ENCODE results near the gene DPP3. TPM values are rescaled to one million over a fixed set of nuclear protein-coding genes. Genes with fewer than 3 reads are reported as not detected.

DPP3 gene
- total RNA-seq, 4 donors from 2014 or later: 12.2 to 23.0 (median 22.2) TPM

GRCh38 chr11:66556086-66556485, 75.9 kb downstream of the DPP3 start:
- Histone ChIP-seq H3K27me3 (peaks cover 9% of the 10 kb centered on the region), H3K4me1 (peaks cover 10% of the 10 kb centered on the region), H3K27ac (no peak overlapping the region), H3K36me3 (no peaks in the 10 kb centered on the region), H3K9me3 (no peaks in the 10 kb centered on the region), H3K4me3 (no peak overlapping the region)
- no peak for DNase-seq (ENCODE audit: low spot score in 2 of 2)
- WGBS: 75% methylated on average over 3 of the region's 7 CpGs
- no peak for TF ChIP-seq POLR2AphosphoS5 (IDR thresholded peaks at IDR 0.05)
- no peak for TF ChIP-seq POLR2A (IDR thresholded peaks at IDR 0.05)
- no peak for TF ChIP-seq CTCF (IDR thresholded peaks at IDR 0.05)
- TF ChIP-seq EP300 (IDR thresholded peaks at IDR 0.05): no peak

GRCh38 chr11:66557733-66558326, 77.6 kb downstream of the DPP3 start:
- H3K4me1 ChIP-seq: peaks cover 10% of the 10 kb centered on the region
- H3K36me3 ChIP-seq: no peaks in the 10 kb centered on the region
- no peak overlapping the region for H3K4me3 ChIP-seq
- peaks cover 9% of the 10 kb centered on the region for H3K27me3 ChIP-seq
- TF ChIP-seq EP300 (IDR thresholded peaks at IDR 0.05) (no peak), POLR2AphosphoS5 (IDR thresholded peaks at IDR 0.05) (no peak), POLR2A (IDR thresholded peaks at IDR 0.05) (no peak), CTCF (IDR thresholded peaks at IDR 0.05) (no peak)
- H3K9me3 ChIP-seq: no peaks in the 10 kb centered on the region
- DNase-seq (ENCODE audit: low spot score in 2 of 2): no peak
- 97% methylated on average over 7 of the region's 24 CpGs for WGBS
- no peak overlapping the region for H3K27ac ChIP-seq

Other genes with a start within 250 kb of the DPP3 start
- gene KLC2, start 222.7 kb upstream of the DPP3 start, total RNA-seq: 10 to 100 TPM; 18.1 to 22.8 (median 20.4) TPM
- gene RAB1B, start 211.8 kb upstream of the DPP3 start, total RNA-seq: 100 to 1,000 TPM in 3 of 4 donors, 10 to 100 TPM in 1; 79.0 to 124 (median 115) TPM
- 1 to 10 TPM in 3 of 4 donors, not detected in 1; 1.1 to 2.5 (median 1.9) TPM for gene CNIH2, start 202.3 kb upstream of the DPP3 start, total RNA-seq
- gene YIF1A, start 191.3 kb upstream of the DPP3 start, total RNA-seq: 10 to 100 TPM; 21.6 to 61.3 (median 56.1) TPM
- not detected for gene TMEM151A, start 188.5 kb upstream of the DPP3 start, total RNA-seq
- 10 to 100 TPM in 2 of 4 donors, 1 to 10 TPM in 2; 5.9 to 32.6 (median 19.2) TPM for gene CD248, start 163.4 kb upstream of the DPP3 start, total RNA-seq
- 10 to 100 TPM; 40.3 to 73.6 (median 60.3) TPM for gene RIN1, start 144.0 kb upstream of the DPP3 start, total RNA-seq
- gene BRMS1, start 135.3 kb upstream of the DPP3 start, total RNA-seq: 10 to 100 TPM; 45.7 to 60.3 (median 57.3) TPM
- 10 to 100 TPM; 14.4 to 31.9 (median 20.6) TPM for gene B4GAT1, start 132.8 kb upstream of the DPP3 start, total RNA-seq
- gene SLC29A2, start 108.7 kb upstream of the DPP3 start, total RNA-seq: 1 to 10 TPM; 2.2 to 4.7 (median 3.9) TPM
- gene NPAS4, start 59.4 kb upstream of the DPP3 start, total RNA-seq: not detected
- gene MRPL11, start 41.6 kb upstream of the DPP3 start, total RNA-seq: 10 to 100 TPM; 22.0 to 42.0 (median 28.0) TPM
- 10 to 100 TPM; 19.0 to 23.4 (median 20.5) TPM for gene PELI3, start 13.5 kb upstream of the DPP3 start, total RNA-seq
- 10 to 100 TPM; 35.5 to 85.2 (median 57.0) TPM for gene BBS1, start 30.2 kb downstream of the DPP3 start, total RNA-seq
- gene ZDHHC24, start 65.6 kb downstream of the DPP3 start, total RNA-seq: 10 to 100 TPM; 13.9 to 37.2 (median 15.3) TPM
- gene ACTN3, start 66.5 kb downstream of the DPP3 start, total RNA-seq: not detected
- gene CTSF, start 88.2 kb downstream of the DPP3 start, total RNA-seq: 100 to 1,000 TPM in 1 of 4 donors, 10 to 100 TPM in 3; 61.6 to 114 (median 83.2) TPM
- gene CCDC87, start 112.6 kb downstream of the DPP3 start, total RNA-seq: under 1 TPM in 2 of 4 donors, not detected in 2; 0.30 to 0.55 TPM
- gene CCS, start 112.8 kb downstream of the DPP3 start, total RNA-seq: 10 to 100 TPM; 14.1 to 36.3 (median 20.2) TPM
- 10 to 100 TPM; 53.2 to 96.1 (median 84.5) TPM for gene RBM14, start 136.2 kb downstream of the DPP3 start, total RNA-seq
- 10 to 100 TPM; 82.5 to 100.0 (median 91.4) TPM for gene RBM4, start 158.3 kb downstream of the DPP3 start, total RNA-seq
- 10 to 100 TPM; 16.7 to 27.1 (median 22.0) TPM for gene RBM4B, start 197.5 kb downstream of the DPP3 start, total RNA-seq
- gene SPTBN2, start 248.8 kb downstream of the DPP3 start, total RNA-seq: 100 to 1,000 TPM; 337 to 544 (median 450) TPM

Data from suprapubic skin (tissue), 4 donors.